ENCODE measurements around the gene CERT1. TPM values are rescaled to one million over a fixed set of nuclear protein-coding genes. Genes with fewer than 3 reads are reported as not detected.
"Not testable (repeated sequence)": the region's sequence is repeated elsewhere in the genome, so short reads cannot be mapped to it uniquely, and the experiment has no call there.

The CERT1 gene
- total and polyA plus RNA-seq, 2 experiments from 2014 or later = 15.6 to 42.0 TPM

DNA sequence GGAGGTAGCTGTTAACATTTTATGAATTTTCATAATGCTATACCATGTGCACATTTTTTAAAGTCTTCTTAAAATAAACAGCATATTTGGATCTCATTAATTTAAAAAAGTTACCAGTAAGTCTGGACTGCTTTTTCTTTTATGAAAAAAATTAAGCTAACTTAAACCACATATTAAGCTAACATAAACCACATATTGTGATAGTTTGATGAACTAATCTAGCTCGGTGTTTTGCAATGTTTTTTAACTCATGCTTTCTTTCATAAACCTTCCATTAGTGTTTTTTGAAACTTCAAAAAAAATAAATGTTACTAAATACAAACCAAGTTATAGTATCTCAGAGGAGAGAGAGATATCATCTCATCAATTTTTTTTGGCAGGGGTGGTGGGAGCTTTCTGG is 26.8 kb upstream of the CERT1 start:
- no peak overlapping the region for H3K4me2 ChIP-seq
- 79% methylated on average over 1 of the region's 1 CpG for WGBS (ENCODE audit: low lambda C conversion rate, missing lambda C conversion rate)
- DNase-seq (ENCODE audit: low spot score) = no peak
- H3K79me2 ChIP-seq = peaks cover 92% of the 10 kb centered on the region
- no peaks in the 10 kb centered on the region for H3K9me2 ChIP-seq (replicated peaks; ENCODE audit: insufficient read depth)
- H3K9me3 ChIP-seq (ENCODE audit: low read depth) = peaks cover 3% of the 10 kb centered on the region
- H3K4me1 ChIP-seq (ENCODE audit: insufficient read depth) = no peaks in the 10 kb centered on the region
- H2AFZ ChIP-seq = no peak overlapping the region
- no peaks in the 10 kb centered on the region for H4K20me1 ChIP-seq (ENCODE audit: insufficient read depth, poor library complexity, severe bottlenecking)
- H3K27ac ChIP-seq = no peak overlapping the region
- no peak overlapping the region for H3K4me3 ChIP-seq
- TF ChIP-seq, protein P1, sequence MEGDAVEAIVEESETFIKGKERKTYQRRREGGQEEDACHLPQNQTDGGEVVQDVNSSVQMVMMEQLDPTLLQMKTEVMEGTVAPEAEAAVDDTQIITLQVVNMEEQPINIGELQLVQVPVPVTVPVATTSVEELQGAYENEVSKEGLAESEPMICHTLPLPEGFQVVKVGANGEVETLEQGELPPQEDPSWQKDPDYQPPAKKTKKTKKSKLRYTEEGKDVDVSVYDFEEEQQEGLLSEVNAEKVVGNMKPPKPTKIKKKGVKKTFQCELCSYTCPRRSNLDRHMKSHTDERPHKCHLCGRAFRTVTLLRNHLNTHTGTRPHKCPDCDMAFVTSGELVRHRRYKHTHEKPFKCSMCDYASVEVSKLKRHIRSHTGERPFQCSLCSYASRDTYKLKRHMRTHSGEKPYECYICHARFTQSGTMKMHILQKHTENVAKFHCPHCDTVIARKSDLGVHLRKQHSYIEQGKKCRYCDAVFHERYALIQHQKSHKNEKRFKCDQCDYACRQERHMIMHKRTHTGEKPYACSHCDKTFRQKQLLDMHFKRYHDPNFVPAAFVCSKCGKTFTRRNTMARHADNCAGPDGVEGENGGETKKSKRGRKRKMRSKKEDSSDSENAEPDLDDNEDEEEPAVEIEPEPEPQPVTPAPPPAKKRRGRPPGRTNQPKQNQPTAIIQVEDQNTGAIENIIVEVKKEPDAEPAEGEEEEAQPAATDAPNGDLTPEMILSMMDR (IDR thresholded peaks at IDR 0.05; ENCODE audit: poor library complexity) = no peak
- TF ChIP-seq EZH2 (IDR thresholded peaks at IDR 0.05; ENCODE audit: borderline replicate concordance) (no peak), EZH2phosphoT487 (IDR thresholded peaks at IDR 0.05; ENCODE audit: low read depth, severe bottlenecking, unreplicated experiment) (no peak)
- no peaks in the 10 kb centered on the region for H3K27me3 ChIP-seq
- no peaks in the 10 kb centered on the region for H3K36me3 ChIP-seq (replicated peaks; ENCODE audit: insufficient read depth, low read depth)

DNA sequence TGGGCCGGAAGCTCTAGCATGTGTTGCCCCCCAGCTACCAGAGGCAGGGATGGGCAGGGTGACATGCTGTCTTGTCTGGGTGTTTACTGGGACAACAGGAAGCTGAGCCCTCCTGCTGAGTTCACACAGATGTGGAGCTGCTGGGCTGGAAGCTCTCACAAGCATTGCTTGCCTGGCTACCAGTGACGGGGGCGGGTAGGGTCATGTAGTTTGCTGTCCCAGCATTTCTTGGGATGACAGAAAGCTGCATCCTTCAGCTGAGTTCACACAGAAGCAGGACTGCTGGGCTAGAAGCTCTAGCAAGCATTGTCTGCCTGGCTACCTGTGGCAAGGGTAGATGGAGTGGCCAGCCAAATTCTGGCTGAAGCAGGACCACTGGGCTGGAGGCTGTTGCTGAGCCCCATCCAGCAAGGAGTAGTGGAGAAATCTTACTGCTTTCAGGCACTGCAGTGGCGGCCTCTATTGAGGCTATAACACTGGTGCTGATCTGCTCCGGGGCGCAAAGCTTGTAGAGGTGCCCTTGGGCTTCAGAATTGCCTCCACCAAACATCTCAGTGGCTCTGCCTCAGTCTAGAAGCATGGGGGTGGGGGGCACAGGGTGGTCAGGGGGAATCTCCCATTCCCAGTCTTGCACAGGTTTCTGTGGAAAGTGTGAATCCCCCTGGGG is 25.4 kb upstream of the CERT1 start:
- Histone ChIP-seq H3K36me3 (replicated peaks; ENCODE audit: insufficient read depth, low read depth) (no peaks in the 10 kb centered on the region), H3K4me3 (no peak overlapping the region), H2AFZ (no peak overlapping the region), H3K27me3 (no peaks in the 10 kb centered on the region), H4K20me1 (ENCODE audit: insufficient read depth, poor library complexity, severe bottlenecking) (no peaks in the 10 kb centered on the region), H3K4me2 (no peak overlapping the region), H3K4me1 (ENCODE audit: insufficient read depth) (no peaks in the 10 kb centered on the region), H3K79me2 (peaks cover 93% of the 10 kb centered on the region), H3K9me2 (replicated peaks; ENCODE audit: insufficient read depth) (no peaks in the 10 kb centered on the region), H3K27ac (no peak overlapping the region), H3K9me3 (ENCODE audit: low read depth) (peaks cover 8% of the 10 kb centered on the region)
- DNase-seq (ENCODE audit: low spot score) = no peak
- 93% methylated on average over 6 of the region's 6 CpGs for WGBS (ENCODE audit: low lambda C conversion rate, missing lambda C conversion rate)
- no peak for TF ChIP-seq EZH2phosphoT487 (IDR thresholded peaks at IDR 0.05; ENCODE audit: low read depth, severe bottlenecking, unreplicated experiment)

DNA sequence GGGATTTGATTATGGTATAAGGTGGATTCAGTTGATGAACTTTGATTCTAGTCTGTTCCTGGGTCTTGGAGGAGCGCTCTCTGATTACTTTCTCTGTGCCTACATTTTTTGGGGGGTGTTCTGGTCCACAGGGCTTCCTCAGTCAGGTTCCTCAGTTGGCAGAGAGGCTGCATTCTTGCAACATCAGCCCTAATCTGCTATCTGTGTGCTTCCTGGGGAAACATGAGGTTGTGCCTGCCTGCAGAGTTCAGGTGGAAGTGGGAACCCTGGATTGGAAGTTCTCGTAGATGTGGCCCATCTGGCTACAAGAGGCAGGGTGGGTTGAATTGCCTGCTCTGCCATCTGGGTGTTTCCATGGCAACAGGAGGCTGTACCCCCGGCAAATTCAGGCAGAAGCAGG is 24.7 kb upstream of the CERT1 start:
- H3K79me2 ChIP-seq = peaks cover 94% of the 10 kb centered on the region
- TF ChIP-seq, protein P1 (IDR thresholded peaks at IDR 0.05; ENCODE audit: poor library complexity) = no peak
- TF ChIP-seq EZH2phosphoT487 (IDR thresholded peaks at IDR 0.05; ENCODE audit: low read depth, severe bottlenecking, unreplicated experiment) = no peak
- TF ChIP-seq EZH2 (IDR thresholded peaks at IDR 0.05; ENCODE audit: borderline replicate concordance) = no peak

DNA sequence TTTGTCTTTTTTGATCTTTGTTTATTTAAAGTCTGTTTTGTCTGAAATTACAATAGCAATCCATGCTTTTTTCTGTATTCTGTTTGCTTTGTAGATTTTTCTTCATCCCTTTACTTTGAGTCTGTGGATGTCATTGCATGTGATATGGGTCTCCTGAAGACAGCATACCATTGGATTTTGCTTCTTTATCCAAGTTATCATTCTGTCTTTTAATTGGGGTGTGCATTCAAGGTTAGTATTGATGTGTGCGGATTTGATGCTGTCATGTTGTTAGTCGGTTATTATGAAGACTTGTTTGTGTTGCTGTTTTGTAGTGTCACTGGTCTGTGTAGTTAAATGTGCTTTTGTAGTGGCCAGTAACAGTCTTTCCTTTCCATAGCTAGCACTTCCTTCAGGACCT is 23.3 kb upstream of the CERT1 start:
- no peak for DNase-seq (ENCODE audit: low spot score)
- Histone ChIP-seq H2AFZ (no peak overlapping the region), H3K4me1 (ENCODE audit: insufficient read depth) (no peaks in the 10 kb centered on the region), H3K27ac (no peak overlapping the region), H3K27me3 (no peaks in the 10 kb centered on the region), H3K4me3 (no peak overlapping the region), H3K9me2 (replicated peaks; ENCODE audit: insufficient read depth) (no peaks in the 10 kb centered on the region), H3K4me2 (no peak overlapping the region), H3K79me2 (peaks cover 80% of the 10 kb centered on the region), H3K36me3 (replicated peaks; ENCODE audit: insufficient read depth, low read depth) (no peaks in the 10 kb centered on the region), H3K9me3 (ENCODE audit: low read depth) (peaks cover 8% of the 10 kb centered on the region), H4K20me1 (ENCODE audit: insufficient read depth, poor library complexity, severe bottlenecking) (no peaks in the 10 kb centered on the region)
- no peak for TF ChIP-seq EZH2phosphoT487 (IDR thresholded peaks at IDR 0.05; ENCODE audit: low read depth, severe bottlenecking, unreplicated experiment)
- TF ChIP-seq EZH2 (IDR thresholded peaks at IDR 0.05; ENCODE audit: borderline replicate concordance) = no peak
- TF ChIP-seq, protein P1 (IDR thresholded peaks at IDR 0.05; ENCODE audit: poor library complexity) = no peak
- WGBS (ENCODE audit: low lambda C conversion rate, missing lambda C conversion rate) = 98% methylated on average over 2 of the region's 2 CpGs

More for the DNA sequence above, 24.7 kb upstream of the CERT1 start:
- Histone ChIP-seq H3K9me2 (replicated peaks; ENCODE audit: insufficient read depth) (no peaks in the 10 kb centered on the region), H3K4me1 (ENCODE audit: insufficient read depth) (no peaks in the 10 kb centered on the region), H3K9me3 (ENCODE audit: low read depth) (peaks cover 8% of the 10 kb centered on the region), H2AFZ (no peak overlapping the region), H3K4me2 (no peak overlapping the region), H3K27ac (no peak overlapping the region), H4K20me1 (ENCODE audit: insufficient read depth, poor library complexity, severe bottlenecking) (no peaks in the 10 kb centered on the region), H3K4me3 (no peak overlapping the region), H3K27me3 (no peaks in the 10 kb centered on the region), H3K36me3 (replicated peaks; ENCODE audit: insufficient read depth, low read depth) (no peaks in the 10 kb centered on the region)
- DNase-seq (ENCODE audit: low spot score) = no peak
- WGBS (ENCODE audit: low lambda C conversion rate, missing lambda C conversion rate) = 97% methylated on average over 3 of the region's 3 CpGs

DNA sequence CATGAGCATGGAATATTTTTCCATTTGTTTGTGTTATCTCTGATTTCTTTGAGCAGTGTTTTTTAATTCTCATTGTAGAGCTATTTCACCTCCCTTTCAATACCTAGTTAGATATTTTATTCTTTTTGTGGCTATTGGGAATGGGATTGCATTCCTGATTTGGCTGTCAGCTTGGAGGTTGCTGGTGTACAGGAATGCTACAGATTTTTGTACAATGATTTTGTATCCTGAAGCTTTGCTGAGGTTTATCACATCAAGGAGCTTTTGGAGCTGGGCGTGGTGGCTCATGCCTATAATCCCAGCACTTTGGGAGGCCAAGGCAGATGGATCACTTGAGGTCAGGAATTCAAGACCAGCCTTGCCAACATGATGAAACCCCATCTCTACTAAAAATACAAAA is 22.3 kb upstream of the CERT1 start:
- H2AFZ ChIP-seq; H3K36me3 ChIP-seq (replicated peaks; ENCODE audit: insufficient read depth, low read depth); H3K9me3 ChIP-seq (ENCODE audit: low read depth); H3K9me2 ChIP-seq (replicated peaks; ENCODE audit: insufficient read depth); H3K4me2 ChIP-seq; H3K4me1 ChIP-seq (ENCODE audit: insufficient read depth); H3K27ac ChIP-seq; H3K27me3 ChIP-seq; DNase-seq (ENCODE audit: low spot score); H3K4me3 ChIP-seq; H4K20me1 ChIP-seq (ENCODE audit: insufficient read depth, poor library complexity, severe bottlenecking): not testable (repeated sequence)
- 90% methylated on average over 1 of the region's 1 CpG for WGBS (ENCODE audit: low lambda C conversion rate, missing lambda C conversion rate)
- H3K79me2 ChIP-seq = peaks cover 71% of the 10 kb centered on the region
